HepG2 (cell line): ENCODE measurements around the gene PCBP1. TPM values are rescaled to one million over a fixed set of nuclear protein-coding genes. Genes with fewer than 3 reads are reported as not detected.
A peak's percentile ranks its signal among the peaks of the same experiment; 100 is the strongest.

Experiments used
- CCAR2 ChIP-seq: fragments of 200-400 bp; formaldehyde crosslinking; optimal IDR thresholded peaks from 2 replicates; pipeline ENCODE3; 2018; ENCODE audit warnings: low read depth, mild to moderate bottlenecking, low read length, moderate library complexity
- DRAP1 ChIP-seq: IDR thresholded peaks from 2 replicates; pipeline ENCODE4 v1.6.1; 2016; ENCODE audit warnings: missing genetic modification reagents, missing compliant biosample characterization
- ELF3 ChIP-seq: IDR thresholded peaks from 2 replicates; pipeline ENCODE4 v1.6.1; 2016; ENCODE audit warnings: missing genetic modification reagents, missing compliant biosample characterization
- ETV6 ChIP-seq: sonication (generic); formaldehyde crosslinking; conservative IDR thresholded peaks from 2 replicates; pipeline ENCODE4 v1.4.0; 2020; ENCODE audit warnings: missing genetic modification reagents
- IRF1 ChIP-seq: sonication (generic); formaldehyde crosslinking; IDR thresholded peaks from 2 replicates; pipeline ENCODE4 v1.4.0; 2020; ENCODE audit warnings: low read depth, mild to moderate bottlenecking, missing genetic modification reagents
- MEIS1 ChIP-seq: sonication (generic); formaldehyde crosslinking; IDR thresholded peaks from 2 replicates; pipeline ENCODE4 v1.9.0; 2021; ENCODE audit warnings: mild to moderate bottlenecking, missing genetic modification reagents, moderate library complexity, borderline replicate concordance
- MNT ChIP-seq: fragments of 450-650 bp; IDR thresholded peaks from 2 replicates; pipeline ENCODE4 v1.6.1; 2016
- NCOA1 ChIP-seq: sonication (generic); formaldehyde crosslinking; IDR thresholded peaks from 2 replicates; pipeline ENCODE4 v1.9.0; 2021; ENCODE audit warnings: missing genetic modification reagents
- PPARG ChIP-seq: conservative IDR thresholded peaks from 2 replicates; pipeline ENCODE4 v1.6.1; 2016; ENCODE audit warnings: missing biosample characterization, missing genetic modification reagents
- RFXANK ChIP-seq: IDR thresholded peaks from 2 replicates; pipeline ENCODE4 v1.6.1; 2016
- SNAPC5 ChIP-seq: sonication (generic); formaldehyde crosslinking; IDR thresholded peaks from 2 replicates; pipeline ENCODE4 v1.8.1; 2023; ENCODE audit warnings: mild to moderate bottlenecking, missing genetic modification reagents, borderline replicate concordance
- ZBTB46 ChIP-seq: sonication (generic); formaldehyde crosslinking; IDR thresholded peaks from 2 replicates; pipeline ENCODE4 v1.4.0; 2020; ENCODE audit warnings: mild to moderate bottlenecking, missing genetic modification reagents, borderline replicate concordance
- ZBTB8A ChIP-seq: sonication (generic); formaldehyde crosslinking; IDR thresholded peaks from 2 replicates; pipeline ENCODE4 v1.4.0; 2020; ENCODE audit warnings: mild to moderate bottlenecking, low read depth, missing genetic modification reagents, borderline replicate concordance
- ZFY ChIP-seq: sonication (generic); formaldehyde crosslinking; IDR thresholded peaks from 2 replicates; pipeline ENCODE4 v1.4.0; 2020; ENCODE audit warnings: missing genetic modification reagents
- ZNF292 ChIP-seq: sonication (generic); formaldehyde crosslinking; IDR thresholded peaks from 2 replicates; pipeline ENCODE4 v1.8.1; 2022; ENCODE audit warnings: mild to moderate bottlenecking, low read depth, missing genetic modification reagents, borderline replicate concordance
- ZNF570 ChIP-seq: sonication (generic); formaldehyde crosslinking; IDR thresholded peaks from 2 replicates; pipeline ENCODE4 v1.4.0; 2020; ENCODE audit warnings: mild to moderate bottlenecking, missing genetic modification reagents, borderline replicate concordance
- ZNF75D ChIP-seq: sonication (generic); formaldehyde crosslinking; IDR thresholded peaks from 2 replicates; pipeline ENCODE4 v1.8.1; 2023; ENCODE audit warnings: missing genetic modification reagents, mild to moderate bottlenecking, borderline replicate concordance
- ZNF784 ChIP-seq: sonication (generic); formaldehyde crosslinking; IDR thresholded peaks from 2 replicates; pipeline ENCODE4 v1.5.1; 2020; ENCODE audit warnings: missing genetic modification reagents, mild to moderate bottlenecking, borderline replicate concordance
- ZNF83 ChIP-seq: sonication (generic); formaldehyde crosslinking; IDR thresholded peaks from 2 replicates; pipeline ENCODE4 v1.4.0; 2020; ENCODE audit warnings: missing genetic modification reagents, mild to moderate bottlenecking, borderline replicate concordance
- ZNF839 ChIP-seq: sonication (generic); formaldehyde crosslinking; IDR thresholded peaks from 2 replicates; pipeline ENCODE4 v1.4.0; 2020; ENCODE audit warnings: missing genetic modification reagents, mild to moderate bottlenecking, borderline replicate concordance
- ZSCAN25 ChIP-seq: sonication (generic); formaldehyde crosslinking; IDR thresholded peaks from 2 replicates; pipeline ENCODE4 v1.8.0; 2022; ENCODE audit warnings: mild to moderate bottlenecking, missing genetic modification reagents
- polyA plus RNA-seq, 8 experiments: library from polyadenylated mRNA; depleted of rRNA in 3 of 8; stranded (reverse) in 7 of 8; unstranded in 1 of 8; fragments of >200 nt; fragmentation: Illumina TruSeq in 4 of 8; extraction: Trizol in 4 of 8; gene quantifications; 2 replicates each; pipeline versions ENCODE4 v1.2.1 to v1.2.3, GENCODE V29; 2011 to 2016; ENCODE audit warnings: low read depth in 4 of 8, missing spikeins in 1 of 8, mixed read lengths in 1 of 8; ENCODE audit not compliant: insufficient read depth in 1 of 8
- total RNA-seq, 5 experiments: library from RNA; depleted of rRNA; stranded (reverse); fragments of >200 nt; fragmentation: Illumina TruSeq; extraction: Trizol; gene quantifications; 2 replicates each; pipeline ENCODE4 v1.2.3, GENCODE V29; 2016; ENCODE audit warnings: low read depth in 1 of 5

Gene PCBP1
- total and polyA plus RNA-seq, 2 of the 13 experiments (the other 11 are each of a cell fraction or from before 2014, with no cell fraction given): 32.0 to 137 TPM

- no peak for TF ChIP-seq ZNF570 (CRISPR knock-in tag)
- TF ChIP-seq ZFY (CRISPR knock-in tag): peak; percentile 80
- TF ChIP-seq ZBTB8A (CRISPR knock-in tag): no peak
- TF ChIP-seq ZNF839 (CRISPR knock-in tag): no peak
- no peak for TF ChIP-seq ZNF83 (CRISPR knock-in tag)
- TF ChIP-seq DRAP1: peak; percentile 87
- peak; percentile 38; the same call in 1 of the 2 replicates for TF ChIP-seq ZSCAN25
- TF ChIP-seq SNAPC5: no peak
- no peak for TF ChIP-seq CCAR2
- no peak for TF ChIP-seq ETV6 (CRISPR knock-in tag)
- TF ChIP-seq MEIS1 (CRISPR knock-in tag): 0 out of 2 replicates have a peak, but pooled peaks have one; percentile 36
- TF ChIP-seq ZNF784: no peak
- TF ChIP-seq PPARG: peak; percentile 25; the same call in 1 of the 2 replicates
- TF ChIP-seq IRF1 (CRISPR knock-in tag): 0 out of 2 replicates have a peak, but pooled peaks have one; percentile 47
- no peak for TF ChIP-seq ZNF75D (CRISPR knock-in tag)
- no peak for TF ChIP-seq MNT
- 0 out of 2 replicates have a peak, but pooled peaks have one; percentile 83 for TF ChIP-seq NCOA1 (CRISPR knock-in tag)
- peak; percentile 48; the same call in 1 of the 2 replicates for TF ChIP-seq ZNF292 (CRISPR knock-in tag)
- TF ChIP-seq ZBTB46 (CRISPR knock-in tag): peak; percentile 64; the same call in 1 of the 2 replicates
- peak; percentile 50 for TF ChIP-seq RFXANK (CRISPR knock-in tag)
- peak; percentile 59; the same call in 1 of the 2 replicates for TF ChIP-seq ELF3 (CRISPR knock-in tag)
Observed at GRCh38 chr2:70132244-70133126, 45.2 kb downstream of the PCBP1 start (continued).
